ENCODE measurements around the gene AFF4.

AFF4 gene

GRCh38 chr5:132872788-132873118, 90.7 kb downstream of the AFF4 start:
- no peak overlapping the region for H3K27ac ChIP-seq
- TF ChIP-seq CTCF (conservative IDR thresholded peaks at IDR 0.05): no peak

- TF ChIP-seq CTCF (conservative IDR thresholded peaks at IDR 0.05): no peak
Observed at GRCh38 chr5:132871459-132872284, 91.8 kb downstream of the AFF4 start.

GRCh38 chr5:132870801-132871200, 92.6 kb downstream of the AFF4 start:
- TF ChIP-seq CTCF (conservative IDR thresholded peaks at IDR 0.05): no peak
- H3K27ac ChIP-seq: no peak overlapping the region

More at GRCh38 chr5:132871459-132872284, 91.8 kb downstream of the AFF4 start:
- H3K27ac ChIP-seq: no peak overlapping the region

GRCh38 chr5:132868754-132869153, 94.7 kb downstream of the AFF4 start:
- TF ChIP-seq CTCF (conservative IDR thresholded peaks at IDR 0.05): no peak
- peak overlapping the region; percentile 2; the same call in 1 of the 2 replicates for H3K27ac ChIP-seq

- TF ChIP-seq CTCF (conservative IDR thresholded peaks at IDR 0.05): no peak
- H3K27ac ChIP-seq: peak overlapping the region; percentile 85
Observed at GRCh38 chr5:132867046-132867451, 96.4 kb downstream of the AFF4 start.

GRCh38 chr5:132866342-132867045, 96.9 kb downstream of the AFF4 start, which contains the start of the genes GDF9 and UQCRQ:
TSS of gene GDF9 (minus strand) at chr5:132866469. CDS start at chr5:132864533, 1,936 bp downstream.
TSS of gene UQCRQ (plus strand) at chr5:132866642. CDS start at chr5:132866882, 240 bp downstream.
- peak within 1 kb of the TSS; percentile 85 for H3K27ac ChIP-seq
- peak; percentile 26; the same call in 1 of the 2 replicates for TF ChIP-seq CTCF (conservative IDR thresholded peaks at IDR 0.05)

GRCh38 chr5:132865668-132866341, 97.6 kb downstream of the AFF4 start:
- peak overlapping the region; percentile 85 for H3K27ac ChIP-seq
- TF ChIP-seq CTCF (conservative IDR thresholded peaks at IDR 0.05): no peak
